H9 (cell line): ENCODE data around the gene PLXNC1. TPM values are rescaled to one million over a fixed set of nuclear protein-coding genes. Genes with fewer than 3 reads are reported as not detected.

Experiments
- DNase-seq: peaks from one replicate; pipeline ENCODE4 v3.0.0-alpha.2; 2017
- H2AFZ ChIP-seq: one replicate; pipeline ENCODE4 v1.6.1; 2013; ENCODE audit warnings: mild to moderate bottlenecking, low read length, control low read depth, moderate library complexity
- H2AK5ac ChIP-seq: 2 replicates; pipeline ENCODE4 v1.6.1; 2013; ENCODE audit warnings: low read length, control low read depth, mixed read lengths; ENCODE audit not compliant: insufficient read length
- H2BK120ac ChIP-seq: one replicate; pipeline ENCODE4 v1.6.1; 2013; ENCODE audit warnings: low read depth, mild to moderate bottlenecking, low read length, control low read depth, inconsistent platforms; ENCODE audit not compliant: poor library complexity, severe bottlenecking
- H2BK12ac ChIP-seq: 2 replicates; pipeline ENCODE4 v1.6.1; 2013; ENCODE audit warnings: low read length, control low read depth, mixed read lengths, low read depth; ENCODE audit not compliant: insufficient read length
- H2BK15ac ChIP-seq: 2 replicates; pipeline ENCODE4 v1.6.1; 2013; ENCODE audit warnings: low read depth, low read length, control low read depth
- H2BK20ac ChIP-seq: one replicate; pipeline ENCODE4 v1.6.1; 2013; ENCODE audit warnings: low read depth, mild to moderate bottlenecking, low read length, control low read depth, inconsistent platforms; ENCODE audit not compliant: poor library complexity, severe bottlenecking
- H2BK5ac ChIP-seq: 2 replicates; pipeline ENCODE4 v1.6.1; 2013; ENCODE audit warnings: low read length, control low read depth, mixed read lengths; ENCODE audit not compliant: insufficient read length
- H3K14ac ChIP-seq: 2 replicates; pipeline ENCODE4 v1.6.1; 2013; ENCODE audit warnings: low read length, control low read depth; ENCODE audit not compliant: insufficient read depth
- H3K18ac ChIP-seq: 2 replicates; pipeline ENCODE4 v1.6.1; 2013; ENCODE audit warnings: low read depth, mild to moderate bottlenecking, mixed read lengths, low read length, control low read depth; ENCODE audit not compliant: insufficient read length
- H3K23ac ChIP-seq: 2 replicates; pipeline ENCODE4 v1.6.1; 2013; ENCODE audit warnings: low read length, control low read depth, mixed read lengths, low read depth; ENCODE audit not compliant: insufficient read length
- H3K23me2 ChIP-seq: 2 replicates; pipeline ENCODE4 v1.6.1; 2013; ENCODE audit warnings: low read depth, mild to moderate bottlenecking, mixed read lengths, low read length, control low read depth; ENCODE audit not compliant: insufficient read length, poor library complexity, severe bottlenecking
- H3K27ac ChIP-seq: 2 replicates; pipeline ENCODE4 v1.5.1; 2013; ENCODE audit warnings: low read length, control low read depth, mixed read lengths, low read depth; ENCODE audit not compliant: insufficient read length
- H3K27me3 ChIP-seq: 2 replicates; pipeline ENCODE4 v1.6.1; 2013; ENCODE audit warnings: low read length, control low read depth, inconsistent platforms; ENCODE audit not compliant: insufficient read depth
- H3K4ac ChIP-seq: 2 replicates; pipeline ENCODE4 v1.6.1; 2013; ENCODE audit warnings: low read depth, mild to moderate bottlenecking, control low read depth, inconsistent platforms, low read length, moderate library complexity
- H3K4me1 ChIP-seq: 2 replicates; pipeline ENCODE4 v1.6.1; 2013; ENCODE audit warnings: low read length, control low read depth, inconsistent platforms; ENCODE audit not compliant: insufficient read depth
- H3K4me2 ChIP-seq: 2 replicates; pipeline ENCODE4 v1.6.1; 2013; ENCODE audit warnings: low read length, control low read depth, mixed read lengths; ENCODE audit not compliant: insufficient read length, insufficient read depth
- H3K56ac ChIP-seq: 2 replicates; pipeline ENCODE4 v1.6.1; 2013; ENCODE audit warnings: low read depth, mild to moderate bottlenecking, mixed read lengths, low read length, control low read depth; ENCODE audit not compliant: insufficient read length
- H3K79me1 ChIP-seq: 2 replicates; pipeline ENCODE4 v1.6.1; 2013; ENCODE audit warnings: low read depth, mild to moderate bottlenecking, moderate library complexity, low read length, control low read depth, inconsistent platforms; ENCODE audit not compliant: insufficient read depth, poor library complexity, severe bottlenecking
- H3K79me2 ChIP-seq: 2 replicates; pipeline ENCODE4 v1.6.1; 2013; ENCODE audit warnings: low read length, control low read depth, inconsistent platforms; ENCODE audit not compliant: insufficient read depth
- H3K9ac ChIP-seq: 2 replicates; pipeline ENCODE4 v1.6.1; 2013; ENCODE audit warnings: low read length, control low read depth, mixed read lengths; ENCODE audit not compliant: insufficient read length; ENCODE audit errors: extremely low read depth
- H3K9me3 ChIP-seq: one replicate; pipeline ENCODE4 v1.6.1; 2013; ENCODE audit warnings: low read depth, low read length, inconsistent platforms; ENCODE audit not compliant: control insufficient read depth
- H3T11ph ChIP-seq: one replicate; pipeline ENCODE4 v1.6.1; 2013; ENCODE audit warnings: mild to moderate bottlenecking, low read length, control low read depth, inconsistent platforms
- H4K20me1 ChIP-seq: one replicate; pipeline ENCODE4 v1.6.1; 2013; ENCODE audit not compliant: control insufficient read depth, insufficient read length, insufficient read depth
- H4K5ac ChIP-seq: 2 replicates; pipeline ENCODE4 v1.6.1; 2013; ENCODE audit warnings: low read depth, mild to moderate bottlenecking, mixed read lengths, low read length, control low read depth; ENCODE audit not compliant: insufficient read length
- H4K8ac ChIP-seq: replicated peaks from 2 replicates; pipeline ENCODE4 v1.6.1; 2013; ENCODE audit warnings: low read length, control low read depth, mixed read lengths, low read depth; ENCODE audit not compliant: insufficient read length
- H4K91ac ChIP-seq: 2 replicates; pipeline ENCODE4 v1.6.1; 2013; ENCODE audit warnings: low read depth, mild to moderate bottlenecking, moderate library complexity, mixed read lengths, low read length, control low read depth; ENCODE audit not compliant: insufficient read length
- H3K27ac Mint-ChIP-seq, 3 experiments: 2 replicates in 2 of 3; 3 replicates in 1 of 3; pipeline ENCODE4 v1.8.0; 2020 to 2021; ENCODE audit warnings: mixed read lengths in 3 of 3, mild to moderate bottlenecking in 1 of 3, moderate library complexity in 1 of 3
- H3K27me3 Mint-ChIP-seq: 2 replicates; pipeline ENCODE4 v1.8.0; 2021; ENCODE audit warnings: low read depth, mild to moderate bottlenecking, moderate library complexity, mixed read lengths
- H3K36me3 Mint-ChIP-seq, 3 experiments: 2 replicates in 2 of 3; 3 replicates in 1 of 3; pipeline ENCODE4 v1.8.0; 2020 to 2021; ENCODE audit warnings: low read depth in 3 of 3, mixed read lengths in 3 of 3; ENCODE audit not compliant: insufficient read depth in 1 of 3
- H3K4me1 Mint-ChIP-seq, 2 experiments: 2 replicates each; pipeline ENCODE4 v1.8.0; 2020; ENCODE audit warnings: mixed read lengths in 2 of 2
- H3K4me3 Mint-ChIP-seq, 2 experiments: 2 replicates in 1 of 2; 3 replicates in 1 of 2; pipeline ENCODE4 v1.8.0; 2020 to 2021; ENCODE audit warnings: mild to moderate bottlenecking in 2 of 2, mixed read lengths in 2 of 2, moderate library complexity in 1 of 2
- H3K9me3 Mint-ChIP-seq, 2 experiments: 2 replicates in 1 of 2; 3 replicates in 1 of 2; pipeline ENCODE4 v1.8.0; 2020; ENCODE audit warnings: mild to moderate bottlenecking in 2 of 2, mixed read lengths in 2 of 2, moderate library complexity in 1 of 2
- WGBS: extraction: QIAGEN DNeasy Blood & Tissue Kit; methylation state at CpG from one replicate; pipeline ENCODE4 v1.1.7; 2013; ENCODE audit warnings: missing lambda C conversion rate, low lambda C conversion rate, mixed read lengths; ENCODE audit not compliant: insufficient read length; ENCODE audit errors: extremely low coverage; 5-methylcytosine and 5-hydroxymethylcytosine counted together
- total RNA-seq: library from RNA; stranded (reverse); gene quantifications from 2 replicates; pipeline ENCODE4 v1.2.1, GENCODE V29; 2021
- TF ChIP-seq, protein P1 (sequence below): fragments of 200-600 bp; sonication (generic); conservative IDR thresholded peaks from 3 replicates; pipeline ENCODE4 v1.8.0; 2021; ENCODE audit warnings: antibody characterized with exemption, mild to moderate bottlenecking

PLXNC1 gene
- total RNA-seq, 1 experiment from 2014 or later = 1.2 TPM

DNA sequence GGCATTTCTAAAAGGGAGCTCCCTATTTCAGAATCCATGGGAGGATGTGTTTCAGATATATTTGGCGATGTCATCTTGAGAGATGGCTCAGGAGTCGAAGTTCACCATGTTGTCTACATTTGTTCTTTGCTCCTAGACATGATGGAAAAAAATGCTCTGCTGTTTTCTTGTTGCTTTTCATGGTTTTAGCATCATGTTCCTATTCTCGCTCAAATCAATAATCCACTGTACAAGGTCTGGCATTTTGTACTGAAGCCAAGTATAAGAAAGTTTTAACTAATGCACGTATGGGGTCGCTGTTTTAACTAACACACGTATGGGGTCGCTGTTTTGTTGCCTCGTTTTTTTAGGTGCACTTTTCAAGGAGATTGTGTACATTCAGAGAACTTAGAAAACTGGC is 60.9 kb downstream of the PLXNC1 start:
- no peak for DNase-seq

More for the DNA sequence above, 60.9 kb downstream of the PLXNC1 start:
- Histone ChIP-seq H4K8ac (no peak overlapping the region), H2BK20ac (no peak overlapping the region), H3K23ac (no peak overlapping the region), H4K20me1 (no peaks in the 10 kb centered on the region), H2AK5ac (no peak overlapping the region), H4K91ac (no peak overlapping the region), H2AFZ (no peak overlapping the region), H3K79me1 (no peaks in the 10 kb centered on the region), H3K79me2 (no peaks in the 10 kb centered on the region), H2BK15ac (no peak overlapping the region), H2BK120ac (no peak overlapping the region), H3K23me2 (no peaks in the 10 kb centered on the region), H3K4me1 (no peaks in the 10 kb centered on the region), H3K9me3 (no peaks in the 10 kb centered on the region), H3K4me2 (no peak overlapping the region), H3K14ac (no peak overlapping the region), H3K18ac (no peak overlapping the region), H3K56ac (no peak overlapping the region), H3K27me3 (no peaks in the 10 kb centered on the region), H3K9ac (no peak overlapping the region), H2BK5ac (no peak overlapping the region), H2BK12ac (no peak overlapping the region), H3T11ph (no peak overlapping the region), H3K27ac (no peak overlapping the region), H3K4ac (no peak overlapping the region), H4K5ac (no peak overlapping the region)
- TF ChIP-seq, protein P1, sequence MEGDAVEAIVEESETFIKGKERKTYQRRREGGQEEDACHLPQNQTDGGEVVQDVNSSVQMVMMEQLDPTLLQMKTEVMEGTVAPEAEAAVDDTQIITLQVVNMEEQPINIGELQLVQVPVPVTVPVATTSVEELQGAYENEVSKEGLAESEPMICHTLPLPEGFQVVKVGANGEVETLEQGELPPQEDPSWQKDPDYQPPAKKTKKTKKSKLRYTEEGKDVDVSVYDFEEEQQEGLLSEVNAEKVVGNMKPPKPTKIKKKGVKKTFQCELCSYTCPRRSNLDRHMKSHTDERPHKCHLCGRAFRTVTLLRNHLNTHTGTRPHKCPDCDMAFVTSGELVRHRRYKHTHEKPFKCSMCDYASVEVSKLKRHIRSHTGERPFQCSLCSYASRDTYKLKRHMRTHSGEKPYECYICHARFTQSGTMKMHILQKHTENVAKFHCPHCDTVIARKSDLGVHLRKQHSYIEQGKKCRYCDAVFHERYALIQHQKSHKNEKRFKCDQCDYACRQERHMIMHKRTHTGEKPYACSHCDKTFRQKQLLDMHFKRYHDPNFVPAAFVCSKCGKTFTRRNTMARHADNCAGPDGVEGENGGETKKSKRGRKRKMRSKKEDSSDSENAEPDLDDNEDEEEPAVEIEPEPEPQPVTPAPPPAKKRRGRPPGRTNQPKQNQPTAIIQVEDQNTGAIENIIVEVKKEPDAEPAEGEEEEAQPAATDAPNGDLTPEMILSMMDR = no peak
- Mint-ChIP-seq H3K9me3 (peaks cover 2 to 3% of the 10 kb centered on the region in 2 experiments; a peak in 3 of 5 replicates), H3K4me1 (peaks cover 8 to 24% of the 10 kb centered on the region in 2 experiments), H3K4me3 (no peak overlapping the region), H3K27me3 (peaks cover 2% of the 10 kb centered on the region; the same call in 1 of the 2 replicates), H3K27ac (no peak overlapping the region), H3K36me3 (peaks cover 0 to 8% (median 4%) of the 10 kb centered on the region in 3 experiments; a peak in 3 of 7 replicates)
- WGBS = no CpG with 5 or more reads among the region's 8 CpGs
